Measurements from ENCODE around the gene CDK11B.

Gene CDK11B

DNA sequence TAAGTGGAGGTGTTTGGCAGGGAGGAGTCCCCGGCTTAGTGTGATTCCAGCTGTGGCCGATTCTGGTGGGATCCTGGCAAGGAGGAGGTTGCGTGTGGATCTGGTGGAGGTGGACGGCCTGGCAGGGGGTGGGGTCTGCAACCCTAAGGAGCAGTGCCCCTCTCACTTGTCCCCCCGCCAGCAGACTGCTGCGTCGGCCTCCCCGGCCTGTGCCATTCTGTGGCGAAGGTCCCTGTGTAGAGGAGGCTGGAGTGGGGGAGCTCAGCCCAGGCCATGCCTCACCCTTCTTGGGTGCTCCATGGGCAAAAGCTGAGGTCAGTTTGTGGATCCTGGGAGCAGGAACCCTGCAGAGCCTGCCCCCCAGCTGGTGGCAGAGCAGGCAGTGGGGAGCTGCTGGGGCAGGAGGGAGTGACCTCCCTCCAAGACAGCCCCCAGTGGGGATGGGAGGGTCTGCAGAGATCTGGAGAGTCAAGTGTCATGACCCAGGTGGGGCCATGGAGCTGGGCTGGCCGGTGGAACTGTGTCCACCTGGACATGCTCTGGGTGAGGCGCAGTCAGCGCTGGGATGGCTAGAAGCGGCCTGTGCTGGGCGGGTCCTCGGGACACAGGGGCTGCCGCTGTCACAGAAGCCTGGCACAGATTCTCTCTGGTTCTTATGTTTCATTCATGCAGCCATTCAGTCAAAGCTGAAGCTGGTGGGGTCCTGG lies 38.2 kb downstream of the CDK11B start:
- no peak for TF ChIP-seq POLR2AphosphoS5 (IDR thresholded peaks at IDR 0.05; ENCODE audit: low read depth, low read length)
- no peak for TF ChIP-seq FOXP2 (optimal IDR thresholded peaks at IDR 0.05; ENCODE audit: borderline replicate concordance, extremely low read depth, extremely low read length, insufficient read depth)
- no peak for TF ChIP-seq SIN3A (IDR thresholded peaks at IDR 0.05; ENCODE audit: borderline replicate concordance, insufficient read depth, low read length)
- TF ChIP-seq, protein P1, sequence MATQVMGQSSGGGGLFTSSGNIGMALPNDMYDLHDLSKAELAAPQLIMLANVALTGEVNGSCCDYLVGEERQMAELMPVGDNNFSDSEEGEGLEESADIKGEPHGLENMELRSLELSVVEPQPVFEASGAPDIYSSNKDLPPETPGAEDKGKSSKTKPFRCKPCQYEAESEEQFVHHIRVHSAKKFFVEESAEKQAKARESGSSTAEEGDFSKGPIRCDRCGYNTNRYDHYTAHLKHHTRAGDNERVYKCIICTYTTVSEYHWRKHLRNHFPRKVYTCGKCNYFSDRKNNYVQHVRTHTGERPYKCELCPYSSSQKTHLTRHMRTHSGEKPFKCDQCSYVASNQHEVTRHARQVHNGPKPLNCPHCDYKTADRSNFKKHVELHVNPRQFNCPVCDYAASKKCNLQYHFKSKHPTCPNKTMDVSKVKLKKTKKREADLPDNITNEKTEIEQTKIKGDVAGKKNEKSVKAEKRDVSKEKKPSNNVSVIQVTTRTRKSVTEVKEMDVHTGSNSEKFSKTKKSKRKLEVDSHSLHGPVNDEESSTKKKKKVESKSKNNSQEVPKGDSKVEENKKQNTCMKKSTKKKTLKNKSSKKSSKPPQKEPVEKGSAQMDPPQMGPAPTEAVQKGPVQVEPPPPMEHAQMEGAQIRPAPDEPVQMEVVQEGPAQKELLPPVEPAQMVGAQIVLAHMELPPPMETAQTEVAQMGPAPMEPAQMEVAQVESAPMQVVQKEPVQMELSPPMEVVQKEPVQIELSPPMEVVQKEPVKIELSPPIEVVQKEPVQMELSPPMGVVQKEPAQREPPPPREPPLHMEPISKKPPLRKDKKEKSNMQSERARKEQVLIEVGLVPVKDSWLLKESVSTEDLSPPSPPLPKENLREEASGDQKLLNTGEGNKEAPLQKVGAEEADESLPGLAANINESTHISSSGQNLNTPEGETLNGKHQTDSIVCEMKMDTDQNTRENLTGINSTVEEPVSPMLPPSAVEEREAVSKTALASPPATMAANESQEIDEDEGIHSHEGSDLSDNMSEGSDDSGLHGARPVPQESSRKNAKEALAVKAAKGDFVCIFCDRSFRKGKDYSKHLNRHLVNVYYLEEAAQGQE (IDR thresholded peaks at IDR 0.05; ENCODE audit: insufficient read depth in 1 of 2, low read depth in 2 of 2, low read length in 2 of 2) = no peak
- TF ChIP-seq TAF1 (IDR thresholded peaks at IDR 0.05; ENCODE audit: borderline replicate concordance, insufficient read depth, low read length) = no peak

DNA sequence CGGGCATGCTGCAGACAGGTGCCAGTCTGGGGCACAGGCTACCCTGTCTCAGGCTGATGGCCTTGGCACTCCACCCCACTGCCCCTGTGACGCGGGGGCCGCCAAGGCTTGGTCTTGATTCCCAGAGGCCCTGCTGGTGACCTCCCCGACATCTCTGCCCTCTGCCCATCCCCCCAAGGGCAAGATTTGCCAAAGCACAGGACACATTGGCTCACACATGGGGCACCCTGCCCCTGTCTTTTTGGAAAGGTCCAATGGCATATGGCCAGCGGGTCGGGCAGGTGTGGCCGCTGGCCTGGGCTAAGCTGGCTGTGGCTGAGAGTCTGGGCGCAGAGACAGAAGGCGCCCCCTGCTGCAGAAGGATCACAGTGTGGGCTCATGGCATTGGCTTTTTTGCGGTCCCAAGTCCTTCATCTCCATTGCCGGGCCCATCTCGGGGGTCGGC lies 38.9 kb downstream of the CDK11B start:
- TF ChIP-seq, protein P1 (IDR thresholded peaks at IDR 0.05; ENCODE audit: insufficient read depth in 1 of 2, low read depth in 2 of 2, low read length in 2 of 2) = no peak
- TF ChIP-seq SIN3A (IDR thresholded peaks at IDR 0.05; ENCODE audit: borderline replicate concordance, insufficient read depth, low read length) (no peak), FOXP2 (optimal IDR thresholded peaks at IDR 0.05; ENCODE audit: borderline replicate concordance, extremely low read depth, extremely low read length, insufficient read depth) (no peak), TAF1 (IDR thresholded peaks at IDR 0.05; ENCODE audit: borderline replicate concordance, insufficient read depth, low read length) (no peak), POLR2AphosphoS5 (IDR thresholded peaks at IDR 0.05; ENCODE audit: low read depth, low read length) (no peak)

DNA sequence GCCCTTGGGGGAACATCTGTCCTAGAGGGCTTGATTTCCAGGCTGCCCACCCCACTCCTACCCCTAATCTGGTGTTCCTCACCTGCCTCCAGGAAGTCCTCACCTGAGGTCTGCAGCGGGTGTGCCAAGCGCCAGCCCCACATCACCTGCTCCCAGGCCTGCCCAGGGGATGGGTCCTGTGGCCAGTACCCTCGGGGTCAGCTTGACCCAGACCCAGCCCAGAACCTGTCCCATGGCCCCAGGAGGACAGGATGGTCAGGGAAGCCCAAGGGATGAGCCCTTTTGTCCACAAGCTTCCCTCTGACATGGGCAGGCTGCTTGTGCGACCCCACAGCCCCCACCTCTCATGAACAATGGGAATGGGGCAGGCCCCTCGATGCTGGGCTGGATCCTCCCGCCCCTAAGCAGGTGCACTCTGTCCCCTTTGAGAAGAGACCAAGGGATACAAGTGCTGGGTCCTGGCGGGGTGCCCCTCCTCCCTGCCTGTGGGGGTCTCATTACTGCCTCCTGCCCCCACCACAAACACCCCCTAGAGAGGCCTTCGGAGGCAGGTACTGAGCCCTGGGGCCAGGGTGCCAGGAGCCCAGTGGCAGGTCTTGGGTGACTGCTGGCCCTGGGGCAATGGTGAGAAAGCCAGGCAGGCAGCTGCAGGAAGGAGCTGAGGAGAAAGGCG lies 40.3 kb downstream of the CDK11B start:
- no peak for TF ChIP-seq FOXP2 (optimal IDR thresholded peaks at IDR 0.05; ENCODE audit: borderline replicate concordance, extremely low read depth, extremely low read length, insufficient read depth)

DNA sequence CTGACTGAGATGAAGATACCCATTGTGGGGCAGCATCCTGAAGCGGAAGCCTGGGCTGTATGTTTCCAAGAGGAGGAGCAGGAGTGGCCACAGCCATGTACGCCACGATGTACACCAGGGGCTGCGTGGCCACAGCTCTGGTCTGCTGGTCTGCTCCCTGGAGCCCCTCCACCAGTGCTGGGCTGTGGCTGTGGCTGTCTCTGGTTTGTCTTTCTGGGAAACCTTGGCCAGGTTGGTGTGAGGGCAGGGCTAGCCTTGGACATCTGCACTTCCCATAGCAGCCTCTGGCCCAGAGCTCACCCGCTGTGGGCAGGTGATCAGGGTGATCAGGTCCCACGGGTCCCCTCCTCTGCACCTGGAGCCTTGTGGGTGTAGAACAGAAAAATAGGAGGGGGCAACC lies 40.9 kb downstream of the CDK11B start:
- TF ChIP-seq TAF1 (IDR thresholded peaks at IDR 0.05; ENCODE audit: borderline replicate concordance, insufficient read depth, low read length) (no peak), POLR2AphosphoS5 (IDR thresholded peaks at IDR 0.05; ENCODE audit: low read depth, low read length) (no peak), SIN3A (IDR thresholded peaks at IDR 0.05; ENCODE audit: borderline replicate concordance, insufficient read depth, low read length) (no peak), FOXP2 (optimal IDR thresholded peaks at IDR 0.05; ENCODE audit: borderline replicate concordance, extremely low read depth, extremely low read length, insufficient read depth) (no peak)
- TF ChIP-seq, protein P1 (IDR thresholded peaks at IDR 0.05; ENCODE audit: insufficient read depth in 1 of 2, low read depth in 2 of 2, low read length in 2 of 2) = no peak

DNA sequence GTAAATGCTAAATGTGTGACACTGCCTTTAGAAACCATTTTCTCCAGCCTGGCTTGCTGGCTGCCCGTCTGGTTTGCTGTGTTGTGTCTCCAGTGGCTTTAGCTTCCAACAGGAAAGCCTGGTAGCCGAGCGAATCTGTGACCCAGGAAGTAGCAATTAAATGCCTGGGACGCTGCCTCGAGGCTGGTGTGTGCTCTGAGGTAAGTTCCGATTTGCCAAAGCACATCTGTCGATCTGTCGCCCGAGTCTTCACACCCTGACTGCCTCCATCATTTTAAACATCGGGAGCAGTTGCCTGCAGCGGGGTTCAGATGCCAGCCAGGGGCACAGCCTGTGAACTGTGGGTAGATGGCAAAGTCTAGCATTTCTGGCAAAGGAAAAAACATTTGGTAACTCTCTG lies 41.3 kb downstream of the CDK11B start:
- no peak for TF ChIP-seq FOXP2 (optimal IDR thresholded peaks at IDR 0.05; ENCODE audit: borderline replicate concordance, extremely low read depth, extremely low read length, insufficient read depth)
- no peak for TF ChIP-seq SIN3A (IDR thresholded peaks at IDR 0.05; ENCODE audit: borderline replicate concordance, insufficient read depth, low read length)
- no peak for TF ChIP-seq TAF1 (IDR thresholded peaks at IDR 0.05; ENCODE audit: borderline replicate concordance, insufficient read depth, low read length)
- TF ChIP-seq, protein P1 (IDR thresholded peaks at IDR 0.05; ENCODE audit: insufficient read depth in 1 of 2, low read depth in 2 of 2, low read length in 2 of 2) = no peak
- no peak for TF ChIP-seq POLR2AphosphoS5 (IDR thresholded peaks at IDR 0.05; ENCODE audit: low read depth, low read length)

Measured in PFSK-1 (cell line).